IMR-90 (cell line): ENCODE data around the gene RAD51B. TPM values are rescaled to one million over a fixed set of nuclear protein-coding genes. Genes with fewer than 3 reads are reported as not detected.

Experiments
- ATAC-seq: fragments of 200-7000 bp; cut with Tn5 transposase; 2 replicates; pipeline ENCODE4 v1.9.1; 2020; ENCODE audit warnings: low read depth, mild to moderate bottlenecking, moderate library complexity
- BruUV-seq: library from RNA; stranded (reverse); fragments of 400-500 nt; replicated peaks from 2 replicates; lab custom pipeline; 2021; lab: Mats Ljungman, UMichigan
- CTCF ChIA-PET: fragments of 300-600 bp; formaldehyde crosslinking; extraction: SDS; loops from one replicate; lab custom pipeline; 2021; ENCODE audit warnings: antibody characterized with exemption; lab: Yijun Ruan, JAX
- POLR2A ChIA-PET: fragments of 300-600 bp; sonication (Branson Sonifier 250); formaldehyde crosslinking; loops from one replicate; lab custom pipeline; 2022; ENCODE audit warnings: antibody characterized with exemption; ENCODE audit not compliant: unreplicated experiment; lab: Charles Lee
- DNase-seq: peaks from one replicate; pipeline ENCODE4 v3.0.0; 2013
- H2AFZ ChIP-seq: replicated peaks from 2 replicates; pipeline ENCODE3; 2013; ENCODE audit warnings: low read length, mild to moderate bottlenecking; ENCODE audit not compliant: poor library complexity
- H2AK5ac ChIP-seq: 2 replicates; pipeline ENCODE4 v1.6.1; 2013; ENCODE audit warnings: low read depth, low read length, inconsistent platforms
- H2AK9ac ChIP-seq: replicated peaks from 2 replicates; pipeline ENCODE3; 2013; ENCODE audit warnings: mild to moderate bottlenecking, low read depth, low read length, moderate library complexity; ENCODE audit not compliant: poor library complexity
- H2BK120ac ChIP-seq: 2 replicates; pipeline ENCODE4 v1.6.1; 2013; ENCODE audit warnings: low read depth, low read length, inconsistent platforms
- H2BK15ac ChIP-seq: 3 replicates; pipeline ENCODE4 v1.6.1; 2013; ENCODE audit warnings: low read depth, low read length, inconsistent platforms
- H2BK20ac ChIP-seq: 2 replicates; pipeline ENCODE4 v1.6.1; 2013; ENCODE audit warnings: low read depth, mild to moderate bottlenecking, inconsistent platforms, low read length, moderate library complexity
- H2BK5ac ChIP-seq: 2 replicates; pipeline ENCODE4 v1.6.1; 2013; ENCODE audit warnings: mild to moderate bottlenecking, low read depth, low read length, inconsistent platforms; ENCODE audit not compliant: poor library complexity, severe bottlenecking
- H3K14ac ChIP-seq: replicated peaks from 2 replicates; pipeline ENCODE4 v1.6.1; 2013; ENCODE audit warnings: low read depth, low read length, inconsistent platforms
- H3K18ac ChIP-seq: 2 replicates; pipeline ENCODE4 v1.6.1; 2013; ENCODE audit warnings: low read depth, low read length, control low read depth
- H3K23ac ChIP-seq: 2 replicates; pipeline ENCODE4 v1.6.1; 2013; ENCODE audit warnings: low read depth, low read length, inconsistent platforms
- H3K27ac ChIP-seq: 2 replicates; pipeline ENCODE4 v1.5.1; 2013; ENCODE audit warnings: mild to moderate bottlenecking, control low read depth, low read length; ENCODE audit not compliant: insufficient read depth
- H3K27me3 ChIP-seq: 2 replicates; pipeline ENCODE4 v1.6.1; 2013; ENCODE audit warnings: low read length; ENCODE audit not compliant: control insufficient read depth, insufficient read depth
- H3K36me3 ChIP-seq: 2 replicates; pipeline ENCODE4 v1.6.1; 2013; ENCODE audit warnings: low read length, mixed read lengths; ENCODE audit not compliant: control insufficient read depth, insufficient read depth
- H3K4ac ChIP-seq: 2 replicates; pipeline ENCODE4 v1.6.1; 2013; ENCODE audit warnings: low read depth, low read length, inconsistent platforms
- H3K4me1 ChIP-seq: 2 replicates; pipeline ENCODE4 v1.6.1; 2013; ENCODE audit warnings: low read length, mixed read lengths; ENCODE audit not compliant: control insufficient read depth, insufficient read depth
- H3K4me2 ChIP-seq: 2 replicates; pipeline ENCODE4 v1.6.1; 2013; ENCODE audit warnings: low read depth, mild to moderate bottlenecking, control low read depth, low read length, moderate library complexity
- H3K4me3 ChIP-seq: 2 replicates; pipeline ENCODE4 v1.5.1; 2013; ENCODE audit warnings: low read depth, mild to moderate bottlenecking, control low read depth, low read length, moderate library complexity; ENCODE audit not compliant: insufficient read depth
- H3K56ac ChIP-seq: 2 replicates; pipeline ENCODE4 v1.6.1; 2013; ENCODE audit warnings: low read length, inconsistent platforms; ENCODE audit not compliant: insufficient read depth; ENCODE audit errors: extremely low read depth
- H3K79me1 ChIP-seq, 2 experiments: 2 replicates each; pipeline ENCODE4 v1.6.1; 2013; ENCODE audit warnings: low read length in 2 of 2, inconsistent platforms in 1 of 2, low read depth in 1 of 2
- H3K9ac ChIP-seq: 2 replicates; pipeline ENCODE4 v1.6.1; 2013; ENCODE audit warnings: low read depth, low read length, control low read depth
- H3K9me1 ChIP-seq: 2 replicates; pipeline ENCODE4 v1.6.1; 2013; ENCODE audit warnings: low read length, inconsistent platforms; ENCODE audit not compliant: insufficient read depth
- H3K9me3 ChIP-seq: 2 replicates; pipeline ENCODE4 v1.6.1; 2013; ENCODE audit warnings: low read length; ENCODE audit not compliant: control insufficient read depth, insufficient read depth
- H4K20me1 ChIP-seq: 2 replicates; pipeline ENCODE4 v1.6.1; 2013; ENCODE audit warnings: low read length, inconsistent platforms; ENCODE audit not compliant: insufficient read depth
- H4K5ac ChIP-seq: 2 replicates; pipeline ENCODE4 v1.6.1; 2013; ENCODE audit warnings: mild to moderate bottlenecking, low read depth, low read length, control low read depth
- H4K8ac ChIP-seq, 2 experiments: 2 replicates each; pipeline ENCODE4 v1.6.1; 2013; ENCODE audit warnings: low read depth in 2 of 2, low read length in 2 of 2, control low read depth in 1 of 2, inconsistent platforms in 1 of 2
- H4K91ac ChIP-seq: 2 replicates; pipeline ENCODE4 v1.6.1; 2013; ENCODE audit warnings: low read depth, low read length, inconsistent platforms; ENCODE audit not compliant: insufficient read depth
- CEBPB ChIP-seq: IDR thresholded peaks from 2 replicates; pipeline ENCODE4 v1.6.1; 2012; ENCODE audit warnings: low read depth, low read length, improper control_type of control experiment
- CHD1 ChIP-seq: IDR thresholded peaks from 2 replicates; pipeline ENCODE4 v1.6.1; 2012; ENCODE audit warnings: low read depth, low read length, improper control_type of control experiment
- CTCF ChIP-seq: conservative IDR thresholded peaks from 2 replicates; pipeline ENCODE4 v1.5.1; 2012; ENCODE audit warnings: mild to moderate bottlenecking, low read depth, low read length, improper control_type of control experiment
- FOS ChIP-seq: fragments of 150-350 bp; IDR thresholded peaks from 2 replicates; pipeline ENCODE4 v1.6.1; 2016; ENCODE audit warnings: low read depth, low read length
- MAFK ChIP-seq: IDR thresholded peaks from 2 replicates; pipeline ENCODE4 v1.6.1; 2012; ENCODE audit warnings: low read depth, low read length, improper control_type of control experiment
- MAZ ChIP-seq: IDR thresholded peaks from 2 replicates; pipeline ENCODE4 v1.6.1; 2012; ENCODE audit warnings: low read depth, mild to moderate bottlenecking, low read length, improper control_type of control experiment, moderate library complexity, borderline replicate concordance
- MXI1 ChIP-seq: IDR thresholded peaks from 2 replicates; pipeline ENCODE4 v1.6.1; 2012; ENCODE audit warnings: low read depth, mild to moderate bottlenecking, low read length, moderate library complexity, borderline replicate concordance
- NFE2L2 ChIP-seq: fragments of 150-350 bp; IDR thresholded peaks from 2 replicates; pipeline ENCODE4 v1.6.1; 2016; ENCODE audit warnings: low read depth, mild to moderate bottlenecking, low read length
- POLR2A ChIP-seq: IDR thresholded peaks from 2 replicates; pipeline ENCODE4 v1.6.1; 2012; ENCODE audit warnings: mild to moderate bottlenecking, low read depth, low read length
- RAD21 ChIP-seq: IDR thresholded peaks from 2 replicates; pipeline ENCODE4 v1.6.1; 2012; ENCODE audit warnings: low read length, improper control_type of control experiment
- RCOR1 ChIP-seq: IDR thresholded peaks from 2 replicates; pipeline ENCODE4 v1.6.1; 2012; ENCODE audit warnings: mild to moderate bottlenecking, low read length, improper control_type of control experiment; ENCODE audit not compliant: insufficient replicate concordance
- RFX5 ChIP-seq: IDR thresholded peaks from 2 replicates; pipeline ENCODE4 v1.8.0; 2012; ENCODE audit warnings: low read depth, mild to moderate bottlenecking, low read length, moderate library complexity
- SMC3 ChIP-seq: fragments of 150-350 bp; IDR thresholded peaks from 2 replicates; pipeline ENCODE4 v1.6.1; 2016; ENCODE audit warnings: low read depth, mild to moderate bottlenecking, antibody characterized with exemption, low read length, moderate library complexity
- WGBS, 2 experiments: methylation state at CpG; one replicate each; pipeline versions ENCODE4 v1.1.5 to v1.1.7; 2013; ENCODE audit warnings: missing lambda C conversion rate in 2 of 2; ENCODE audit not compliant: insufficient read length in 1 of 2; ENCODE audit errors: extremely low coverage in 2 of 2; 5-methylcytosine and 5-hydroxymethylcytosine counted together
- dilution Hi-C: fragments of 300-500 bp; cut with HindIII; formaldehyde crosslinking; loops from one replicate; pipeline ENCODE4 v1.14.3; 2018; ENCODE audit warnings: low sequenced_read_pairs; ENCODE audit not compliant: unreplicated experiment
- in situ Hi-C: fragments of 300-500 bp; cut with MboI; formaldehyde crosslinking; loops from 3 replicates; pipeline ENCODE4 v1.14.3; 2019; ENCODE audit warnings: low sequenced_read_pairs, inconsistent platforms, mixed read lengths
- intact Hi-C: fragments of 100-400 bp; cut with micrococcal nuclease; formaldehyde crosslinking; loops from 2 replicates; pipeline ENCODE4 v1.10.0; 2022
- polyA plus RNA-seq, 3 experiments: library from polyadenylated mRNA; depleted of rRNA; stranded (reverse); fragments of >200 nt; gene quantifications; 2 replicates each; pipeline ENCODE4 v1.2.3, GENCODE V29; 2012; ENCODE audit warnings: low replicate concordance in 1 of 3
- total RNA-seq: library from RNA; depleted of rRNA; stranded (reverse); fragments of >200 nt; gene quantifications from 2 replicates; pipeline ENCODE4 v1.2.3, GENCODE V29; 2012
- TF ChIP-seq, protein P1 (sequence below): fragments of 150-350 bp; IDR thresholded peaks from 2 replicates; pipeline ENCODE4 v1.6.1; 2017; ENCODE audit warnings: mild to moderate bottlenecking, antibody characterized with exemption, low read length, low read depth
- TF ChIP-seq, protein P2 (sequence below): fragments of 150-350 bp; IDR thresholded peaks from 2 replicates; pipeline ENCODE4 v1.6.1; 2016; ENCODE audit warnings: low read depth, mild to moderate bottlenecking, low read length, moderate library complexity, borderline replicate concordance

Gene RAD51B
- total and polyA plus RNA-seq, 2 of the 4 experiments (the other 2 are of a cell fraction) = 5.1 to 18.8 TPM

- dilution Hi-C loops = no loop called here
Measured at GRCh38 chr14:68752271-68753006, 932.9 kb downstream of the RAD51B start.

More at GRCh38 chr14:68752271-68753006, 932.9 kb downstream of the RAD51B start:
- H4K91ac ChIP-seq = no peak overlapping the region
- no peaks in the 10 kb centered on the region for H3K4me1 ChIP-seq
- ChIA-PET CTCF (no interaction called here), POLR2A (no interaction called here)
- no peak overlapping the region for H3K27ac ChIP-seq
- H3K18ac ChIP-seq = no peak overlapping the region
- no peaks in the 10 kb centered on the region for H3K36me3 ChIP-seq
- no peaks in the 10 kb centered on the region for H3K79me1 ChIP-seq
- H2BK5ac ChIP-seq = no peak overlapping the region
- no peak overlapping the region for H2BK20ac ChIP-seq
- H3K4me3 ChIP-seq = no peak overlapping the region
- no peak overlapping the region for H4K8ac ChIP-seq
- H2BK120ac ChIP-seq = no peak overlapping the region
- H3K9me3 ChIP-seq = no peaks in the 10 kb centered on the region
- TF ChIP-seq MXI1 (no peak), FOS (no peak), MAFK (no peak), NFE2L2 (no peak), CHD1 (no peak), RCOR1 (no peak), MAZ (no peak), CTCF (no peak), RFX5 (no peak), CEBPB (no peak), SMC3 (no peak), POLR2A (no peak), RAD21 (no peak)
- TF ChIP-seq, protein P1, sequence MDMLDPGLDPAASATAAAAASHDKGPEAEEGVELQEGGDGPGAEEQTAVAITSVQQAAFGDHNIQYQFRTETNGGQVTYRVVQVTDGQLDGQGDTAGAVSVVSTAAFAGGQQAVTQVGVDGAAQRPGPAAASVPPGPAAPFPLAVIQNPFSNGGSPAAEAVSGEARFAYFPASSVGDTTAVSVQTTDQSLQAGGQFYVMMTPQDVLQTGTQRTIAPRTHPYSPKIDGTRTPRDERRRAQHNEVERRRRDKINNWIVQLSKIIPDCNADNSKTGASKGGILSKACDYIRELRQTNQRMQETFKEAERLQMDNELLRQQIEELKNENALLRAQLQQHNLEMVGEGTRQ = no peak
- TF ChIP-seq, protein P2, sequence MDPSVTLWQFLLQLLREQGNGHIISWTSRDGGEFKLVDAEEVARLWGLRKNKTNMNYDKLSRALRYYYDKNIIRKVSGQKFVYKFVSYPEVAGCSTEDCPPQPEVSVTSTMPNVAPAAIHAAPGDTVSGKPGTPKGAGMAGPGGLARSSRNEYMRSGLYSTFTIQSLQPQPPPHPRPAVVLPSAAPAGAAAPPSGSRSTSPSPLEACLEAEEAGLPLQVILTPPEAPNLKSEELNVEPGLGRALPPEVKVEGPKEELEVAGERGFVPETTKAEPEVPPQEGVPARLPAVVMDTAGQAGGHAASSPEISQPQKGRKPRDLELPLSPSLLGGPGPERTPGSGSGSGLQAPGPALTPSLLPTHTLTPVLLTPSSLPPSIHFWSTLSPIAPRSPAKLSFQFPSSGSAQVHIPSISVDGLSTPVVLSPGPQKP = no peak
- no peaks in the 10 kb centered on the region for H4K20me1 ChIP-seq
- ATAC-seq (no peak), DNase-seq (no peak)
- in situ Hi-C loops (no loop called here), intact Hi-C loops (no loop called here)
- no peak overlapping the region for H2AFZ ChIP-seq
- no peak overlapping the region for H4K5ac ChIP-seq
- H3K4me2 ChIP-seq = no peak overlapping the region
- H3K9ac ChIP-seq = no peak overlapping the region
- WGBS, 2 experiments = 100% methylated on average over 1 of the region's 6 CpGs; no CpG with 5 or more reads in 1 of the 2 experiments
- H2AK5ac ChIP-seq = no peak overlapping the region
- H3K14ac ChIP-seq = no peak overlapping the region
- H2AK9ac ChIP-seq = no peak overlapping the region
- H3K9me1 ChIP-seq = 0 out of 2 replicates have a peak, but pooled peaks cover 2% of the 10 kb centered on the region
- H3K4ac ChIP-seq = no peak overlapping the region
- no peak overlapping the region for H2BK15ac ChIP-seq
- BruUV-seq = no TSS peak
- no peak overlapping the region for H3K23ac ChIP-seq
- no peak overlapping the region for H3K56ac ChIP-seq
- no peaks in the 10 kb centered on the region for H3K27me3 ChIP-seq
